A673 (cell line): Measurements from ENCODE around the gene NPTN.

Source experiments
- EZH2 ChIP-seq: fragments of 200-600 bp; sonication (generic); IDR thresholded peaks from 2 replicates; pipeline ENCODE4 v1.6.1; 2017; ENCODE audit warnings: borderline replicate concordance, low read depth, mild to moderate bottlenecking, mixed read lengths, antibody characterized with exemption, low read length; ENCODE audit not compliant: poor library complexity, severe bottlenecking
- TF ChIP-seq, protein P1 (sequence below): fragments of 300-800, 200-600 bp; sonication (generic); conservative IDR thresholded peaks from 2 replicates; pipeline ENCODE4 v1.5.1; 2017; ENCODE audit warnings: low read depth, mild to moderate bottlenecking, antibody characterized with exemption, low read length, moderate library complexity, mixed read lengths

DNA sequence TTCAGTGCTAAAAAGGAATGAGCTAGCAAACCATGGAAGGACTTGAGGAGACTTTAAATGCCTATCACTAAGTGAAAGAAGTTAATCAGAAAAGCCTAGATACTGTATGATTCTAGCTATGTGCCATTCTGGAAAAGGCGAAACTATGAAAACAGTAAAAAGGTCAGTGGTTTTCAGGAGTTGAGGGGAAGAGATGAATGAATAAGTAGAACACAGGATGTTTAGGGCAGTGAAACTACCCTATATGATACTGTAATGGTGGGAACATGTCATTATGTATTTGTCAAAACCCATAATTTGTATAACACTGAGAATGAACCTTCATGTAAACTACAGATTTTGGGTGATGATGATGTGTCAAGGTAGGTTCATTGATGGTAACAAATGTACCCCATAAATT lies 41.4 kb upstream of the NPTN start:
- TF ChIP-seq, protein P1, sequence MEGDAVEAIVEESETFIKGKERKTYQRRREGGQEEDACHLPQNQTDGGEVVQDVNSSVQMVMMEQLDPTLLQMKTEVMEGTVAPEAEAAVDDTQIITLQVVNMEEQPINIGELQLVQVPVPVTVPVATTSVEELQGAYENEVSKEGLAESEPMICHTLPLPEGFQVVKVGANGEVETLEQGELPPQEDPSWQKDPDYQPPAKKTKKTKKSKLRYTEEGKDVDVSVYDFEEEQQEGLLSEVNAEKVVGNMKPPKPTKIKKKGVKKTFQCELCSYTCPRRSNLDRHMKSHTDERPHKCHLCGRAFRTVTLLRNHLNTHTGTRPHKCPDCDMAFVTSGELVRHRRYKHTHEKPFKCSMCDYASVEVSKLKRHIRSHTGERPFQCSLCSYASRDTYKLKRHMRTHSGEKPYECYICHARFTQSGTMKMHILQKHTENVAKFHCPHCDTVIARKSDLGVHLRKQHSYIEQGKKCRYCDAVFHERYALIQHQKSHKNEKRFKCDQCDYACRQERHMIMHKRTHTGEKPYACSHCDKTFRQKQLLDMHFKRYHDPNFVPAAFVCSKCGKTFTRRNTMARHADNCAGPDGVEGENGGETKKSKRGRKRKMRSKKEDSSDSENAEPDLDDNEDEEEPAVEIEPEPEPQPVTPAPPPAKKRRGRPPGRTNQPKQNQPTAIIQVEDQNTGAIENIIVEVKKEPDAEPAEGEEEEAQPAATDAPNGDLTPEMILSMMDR, result no peak
- no peak for TF ChIP-seq EZH2
